GM12878 (cell line): ENCODE results near the gene AGBL4. TPM values are rescaled to one million over a fixed set of nuclear protein-coding genes. Genes with fewer than 3 reads are reported as not detected.

Experiments
- ATAC-seq: fragments of 200-7000 bp; cut with Tn5 transposase; 3 replicates; pipeline ENCODE4 v1.9.1; 2020; ENCODE audit warnings: mild to moderate bottlenecking, moderate library complexity
- BruUV-seq: library from RNA; stranded (reverse); fragments of 400-500 nt; replicated peaks from 2 replicates; lab custom pipeline; 2021; lab: Mats Ljungman, UMichigan
- CTCF ChIA-PET: fragments of 300-600 bp; sonication (Branson Sonifier 250); formaldehyde crosslinking; extraction: SDS; loops from one replicate; lab custom pipeline; 2021; ENCODE audit warnings: inconsistent platforms; lab: Yijun Ruan, JAX
- POLR2A ChIA-PET: fragments of 350-600 bp; formaldehyde crosslinking; extraction: SDS; loops from one replicate; lab custom pipeline; 2021; ENCODE audit warnings: inconsistent platforms; lab: Charles Lee
- RAD21 ChIA-PET: fragments of 300-600 bp; sonication (Branson Sonifier 250); formaldehyde crosslinking; loops from one replicate; lab custom pipeline; 2023; ENCODE audit warnings: antibody characterized with exemption; ENCODE audit not compliant: unreplicated experiment; lab: Charles Lee
- SMC1A ChIA-PET: fragments of 300-600 bp; sonication (Branson Sonifier 250); formaldehyde crosslinking; loops from one replicate; lab custom pipeline; 2023; ENCODE audit not compliant: unreplicated experiment, uncharacterized antibody; lab: Charles Lee
- DNase-seq: peaks from one replicate; pipeline ENCODE4 v3.0.0-alpha.2; 2011; ENCODE audit warnings: low read depth, low spot score
- FAIRE-seq: peaks from 3 replicates; lab custom pipeline; 2011; peaks lifted over from hg19 to GRCh38; lab: Jason Lieb, UNC
- H2AFZ ChIP-seq: 2 replicates; pipeline ENCODE4 v1.6.0; 2011; ENCODE audit warnings: low read depth, low read length, control low read depth; ENCODE audit not compliant: control insufficient read depth
- H3K27ac ChIP-seq: 2 replicates; pipeline ENCODE4 v1.5.1; 2011; ENCODE audit warnings: control low read depth; ENCODE audit not compliant: control insufficient read depth, insufficient read depth
- H3K27me3 ChIP-seq, 2 experiments: replicated peaks in 1 of 2; 2 replicates each; pipeline versions ENCODE4 v1.6.0 to v1.6.1; 2011; ENCODE audit warnings: low read length in 1 of 2; ENCODE audit not compliant: control insufficient read depth in 2 of 2, insufficient read depth in 2 of 2
- H3K36me3 ChIP-seq, 2 experiments: 2 replicates each; pipeline ENCODE4 v1.5.1; 2011; ENCODE audit warnings: low read length in 1 of 2; ENCODE audit not compliant: control insufficient read depth in 2 of 2, insufficient read depth in 2 of 2
- H3K4me1 ChIP-seq: 2 replicates; pipeline ENCODE4 v1.6.1; 2011; ENCODE audit warnings: mild to moderate bottlenecking, low read length, moderate library complexity, mixed read lengths; ENCODE audit not compliant: control insufficient read depth, insufficient read depth
- H3K4me2 ChIP-seq: 2 replicates; pipeline ENCODE4 v1.6.0; 2011; ENCODE audit warnings: control low read depth; ENCODE audit not compliant: control insufficient read depth, insufficient read depth
- H3K4me3 ChIP-seq: fragments of 200-600 bp; sonication (generic); 2 replicates; pipeline ENCODE4 v1.5.1; 2016
- H3K79me2 ChIP-seq: 2 replicates; pipeline ENCODE4 v1.6.0; 2011; ENCODE audit warnings: low read length; ENCODE audit not compliant: control insufficient read depth, insufficient read depth
- H3K9ac ChIP-seq: 2 replicates; pipeline ENCODE4 v1.8.0; 2011; ENCODE audit warnings: low read length, control low read depth, mixed read lengths; ENCODE audit not compliant: control insufficient read depth, insufficient read depth
- H3K9me3 ChIP-seq: replicated peaks from 3 replicates; pipeline ENCODE4 v1.5.1; 2011; ENCODE audit warnings: mild to moderate bottlenecking, low read length; ENCODE audit not compliant: control insufficient read depth, insufficient read depth
- H4K20me1 ChIP-seq: 2 replicates; pipeline ENCODE4 v1.6.0; 2011; ENCODE audit not compliant: control insufficient read depth, insufficient read depth
- EGR1 ChIP-seq, 2 experiments: IDR thresholded peaks; 1 replicate in 1 of 2; 2 replicates in 1 of 2; pipeline ENCODE4 v1.6.1; 2011 to 2012; ENCODE audit warnings: low read depth in 2 of 2, low read length in 2 of 2, borderline replicate concordance in 1 of 2, mild to moderate bottlenecking in 1 of 2, moderate library complexity in 1 of 2
- RAD51 ChIP-seq: fragments of 450-650 bp; IDR thresholded peaks from 2 replicates; pipeline ENCODE4 v1.6.1; 2016; ENCODE audit warnings: moderate library complexity, mild to moderate bottlenecking, inconsistent platforms
- RELA ChIP-seq: fragments of 450-650 bp; IDR thresholded peaks from 2 replicates; pipeline ENCODE4 v1.8.0; 2014; ENCODE audit warnings: borderline replicate concordance; ENCODE audit not compliant: partially characterized antibody
- YY1 ChIP-seq: IDR thresholded peaks from 2 replicates; pipeline ENCODE4 v1.6.1; 2011; ENCODE audit warnings: low read depth, mild to moderate bottlenecking, low read length
- WGBS: methylation state at CpG from one replicate; pipeline ENCODE4 v1.1.6; 2016; ENCODE audit warnings: low lambda C conversion rate; ENCODE audit not compliant: insufficient replicate concordance, insufficient coverage; ENCODE audit errors: missing lambda C conversion rate; 5-methylcytosine and 5-hydroxymethylcytosine counted together
- in situ Hi-C: fragments of 300-500 bp; cut with MboI; formaldehyde crosslinking; loops from 9 replicates; pipeline ENCODE4 v1.14.3; 2018; ENCODE audit warnings: mixed read lengths
- intact Hi-C: fragments of 100-400 bp; cut with micrococcal nuclease; formaldehyde crosslinking; loops from one replicate; pipeline ENCODE4 v1.14.2; 2022; ENCODE audit not compliant: unreplicated experiment
- polyA plus RNA-seq, 11 experiments: library from polyadenylated mRNA; depleted of rRNA in 4 of 11; unstranded in 6 of 11; stranded (reverse) in 5 of 11; fragments of >200 nt; fragmentation: Nextera tagmentation in 4 of 11; fragmentation: Illumina TruSeq in 1 of 11; extraction: Ambion mirVana in 4 of 11; extraction: Trizol in 1 of 11; gene quantifications; 1 replicate in 1 of 11; 2 replicates in 10 of 11; pipeline versions ENCODE4 v1.2.1 to v1.2.3, GENCODE V29; 2011 to 2016; ENCODE audit warnings: inconsistent platforms in 2 of 11, missing spikeins in 2 of 11, low read depth in 1 of 11
- total RNA-seq, 4 experiments: library from RNA; depleted of rRNA in 3 of 4; stranded (reverse); fragments of >200 nt in 3 of 4; fragmentation: Illumina TruSeq in 1 of 4; extraction: Trizol in 1 of 4; gene quantifications; 2 replicates each; pipeline versions ENCODE4 v1.2.1 to v1.2.3, GENCODE V29; 2013 to 2021
- TF ChIP-seq, protein P1 (sequence below): IDR thresholded peaks from 2 replicates; pipeline ENCODE4 v1.6.1; 2012; ENCODE audit warnings: improper control_type of control experiment, low read depth, low read length; ENCODE audit not compliant: insufficient replicate concordance
- TF ChIP-seq, protein P2 (sequence below): IDR thresholded peaks from 2 replicates; pipeline ENCODE4 v1.6.1; 2011; ENCODE audit warnings: low read depth, low read length, improper control_type of control experiment, borderline replicate concordance

AGBL4 gene
- total and polyA plus RNA-seq, 10 of the 15 experiments (the other 5 are each of a cell fraction or from before 2014, with no cell fraction given): 0.31 TPM; not detected in 9

DNA sequence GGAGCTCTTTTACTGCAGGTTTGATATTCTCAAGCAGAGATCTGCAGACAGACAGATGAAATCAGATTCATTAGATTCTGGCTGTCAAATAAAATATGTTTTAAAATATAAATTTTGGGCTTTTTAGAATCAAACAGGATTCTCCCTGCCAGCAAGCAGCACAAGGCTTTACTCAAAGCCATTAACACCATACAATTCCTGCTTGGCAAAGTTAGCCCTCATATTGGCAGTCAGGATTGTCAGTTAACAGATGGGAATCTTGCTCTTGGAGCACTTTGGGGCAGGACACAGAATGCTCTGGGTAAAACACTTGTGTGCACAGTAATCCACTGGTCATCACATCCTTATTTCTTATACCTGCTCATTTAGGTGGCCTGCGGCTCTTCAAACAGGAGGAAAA is 686.5 kb downstream of the AGBL4 start:
- Histone ChIP-seq H3K9ac (no peak overlapping the region), H3K36me3 (no peaks in the 10 kb centered on the region), H3K4me1 (no peaks in the 10 kb centered on the region), H3K9me3 (no peaks in the 10 kb centered on the region), H2AFZ (no peak overlapping the region), H3K27me3 (no peaks in the 10 kb centered on the region), H3K4me3 (no peak overlapping the region), H3K4me2 (no peak overlapping the region), H4K20me1 (no peaks in the 10 kb centered on the region), H3K27ac (no peak overlapping the region), H3K79me2 (no peaks in the 10 kb centered on the region)
- BruUV-seq: no TSS peak
- in situ Hi-C loops (no loop called here), intact Hi-C loops (no loop called here)
- RAD21 ChIA-PET: no interaction called here
- POLR2A ChIA-PET: no interaction called here
- FAIRE-seq (no peak), DNase-seq (no peak), ATAC-seq (no peak)
- TF ChIP-seq RAD51 (no peak), RELA (no peak), YY1 (no peak), EGR1 (IDR thresholded peaks at IDR 0.05; ENCODE audit: borderline replicate concordance in 1 of 2, low read depth in 2 of 2, low read length in 2 of 2) (no peak)
- TF ChIP-seq, protein P1, sequence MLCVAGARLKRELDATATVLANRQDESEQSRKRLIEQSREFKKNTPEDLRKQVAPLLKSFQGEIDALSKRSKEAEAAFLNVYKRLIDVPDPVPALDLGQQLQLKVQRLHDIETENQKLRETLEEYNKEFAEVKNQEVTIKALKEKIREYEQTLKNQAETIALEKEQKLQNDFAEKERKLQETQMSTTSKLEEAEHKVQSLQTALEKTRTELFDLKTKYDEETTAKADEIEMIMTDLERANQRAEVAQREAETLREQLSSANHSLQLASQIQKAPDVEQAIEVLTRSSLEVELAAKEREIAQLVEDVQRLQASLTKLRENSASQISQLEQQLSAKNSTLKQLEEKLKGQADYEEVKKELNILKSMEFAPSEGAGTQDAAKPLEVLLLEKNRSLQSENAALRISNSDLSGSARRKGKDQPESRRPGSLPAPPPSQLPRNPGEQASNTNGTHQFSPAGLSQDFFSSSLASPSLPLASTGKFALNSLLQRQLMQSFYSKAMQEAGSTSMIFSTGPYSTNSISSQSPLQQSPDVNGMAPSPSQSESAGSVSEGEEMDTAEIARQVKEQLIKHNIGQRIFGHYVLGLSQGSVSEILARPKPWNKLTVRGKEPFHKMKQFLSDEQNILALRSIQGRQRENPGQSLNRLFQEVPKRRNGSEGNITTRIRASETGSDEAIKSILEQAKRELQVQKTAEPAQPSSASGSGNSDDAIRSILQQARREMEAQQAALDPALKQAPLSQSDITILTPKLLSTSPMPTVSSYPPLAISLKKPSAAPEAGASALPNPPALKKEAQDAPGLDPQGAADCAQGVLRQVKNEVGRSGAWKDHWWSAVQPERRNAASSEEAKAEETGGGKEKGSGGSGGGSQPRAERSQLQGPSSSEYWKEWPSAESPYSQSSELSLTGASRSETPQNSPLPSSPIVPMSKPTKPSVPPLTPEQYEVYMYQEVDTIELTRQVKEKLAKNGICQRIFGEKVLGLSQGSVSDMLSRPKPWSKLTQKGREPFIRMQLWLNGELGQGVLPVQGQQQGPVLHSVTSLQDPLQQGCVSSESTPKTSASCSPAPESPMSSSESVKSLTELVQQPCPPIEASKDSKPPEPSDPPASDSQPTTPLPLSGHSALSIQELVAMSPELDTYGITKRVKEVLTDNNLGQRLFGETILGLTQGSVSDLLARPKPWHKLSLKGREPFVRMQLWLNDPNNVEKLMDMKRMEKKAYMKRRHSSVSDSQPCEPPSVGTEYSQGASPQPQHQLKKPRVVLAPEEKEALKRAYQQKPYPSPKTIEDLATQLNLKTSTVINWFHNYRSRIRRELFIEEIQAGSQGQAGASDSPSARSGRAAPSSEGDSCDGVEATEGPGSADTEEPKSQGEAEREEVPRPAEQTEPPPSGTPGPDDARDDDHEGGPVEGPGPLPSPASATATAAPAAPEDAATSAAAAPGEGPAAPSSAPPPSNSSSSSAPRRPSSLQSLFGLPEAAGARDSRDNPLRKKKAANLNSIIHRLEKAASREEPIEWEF: no peak
- TF ChIP-seq, protein P2, sequence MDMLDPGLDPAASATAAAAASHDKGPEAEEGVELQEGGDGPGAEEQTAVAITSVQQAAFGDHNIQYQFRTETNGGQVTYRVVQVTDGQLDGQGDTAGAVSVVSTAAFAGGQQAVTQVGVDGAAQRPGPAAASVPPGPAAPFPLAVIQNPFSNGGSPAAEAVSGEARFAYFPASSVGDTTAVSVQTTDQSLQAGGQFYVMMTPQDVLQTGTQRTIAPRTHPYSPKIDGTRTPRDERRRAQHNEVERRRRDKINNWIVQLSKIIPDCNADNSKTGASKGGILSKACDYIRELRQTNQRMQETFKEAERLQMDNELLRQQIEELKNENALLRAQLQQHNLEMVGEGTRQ: no peak
- CTCF ChIA-PET: interaction anchor here (0.6 kb wide), 1 partner anchor 82 kb away, joined by 3 read pairs; no protein-coding TSS in a partner anchor
- 0% methylated on average over 1 of the region's 1 CpG for WGBS
- SMC1A ChIA-PET: no interaction called here
